Lung (tissue), 12 donors: ENCODE measurements around the gene LOXL1. TPM values are rescaled to one million over a fixed set of nuclear protein-coding genes. Genes with fewer than 3 reads are reported as not detected.

Source experiments
- ATAC-seq: fragments of 200-7000 bp; cut with Tn5 transposase; one replicate; pipeline ENCODE4 v1.9.1; 2020; ENCODE audit warnings: moderate number of reproducible peaks; ENCODE audit not compliant: insufficient read depth, low FRiP score
- DNase-seq, 3 donors: peaks; one replicate each; pipeline ENCODE4 v3.0.0-alpha.2; 2013 to 2017
- H3K27ac ChIP-seq, 2 donors: one replicate each; pipeline ENCODE4 v1.5.1; 2013; ENCODE audit warnings: mild to moderate bottlenecking in 2 of 2, moderate library complexity in 2 of 2, control low read depth in 1 of 2, inconsistent platforms in 1 of 2, low read depth in 1 of 2, low read length in 1 of 2
- H3K27me3 ChIP-seq, 3 donors: one replicate each; pipeline ENCODE4 v1.5.1; 2013; ENCODE audit warnings: low read length in 2 of 3; ENCODE audit not compliant: control insufficient read depth in 3 of 3, insufficient read depth in 3 of 3
- H3K36me3 ChIP-seq, 4 donors: one replicate each; pipeline ENCODE4 v1.5.1; 2013; ENCODE audit warnings: low read length in 4 of 4, mild to moderate bottlenecking in 1 of 4, moderate library complexity in 1 of 4; ENCODE audit not compliant: control insufficient read depth in 4 of 4, insufficient read depth in 4 of 4
- H3K4me1 ChIP-seq, 5 donors: one replicate each; pipeline ENCODE4 v1.5.1; 2013; ENCODE audit warnings: low read length in 5 of 5, mild to moderate bottlenecking in 2 of 5, moderate library complexity in 1 of 5; ENCODE audit not compliant: control insufficient read depth in 5 of 5, insufficient read depth in 5 of 5
- H3K4me3 ChIP-seq: one replicate; pipeline ENCODE4 v1.5.1; 2013; ENCODE audit warnings: mild to moderate bottlenecking, control low read depth, moderate library complexity
- H3K9ac ChIP-seq, 2 donors: one replicate each; pipeline ENCODE4 v1.5.1; 2013; ENCODE audit warnings: low read length in 2 of 2, control low read depth in 1 of 2; ENCODE audit not compliant: insufficient read depth in 1 of 2
- H3K9me3 ChIP-seq, 4 donors: one replicate each; pipeline ENCODE4 v1.5.1; 2013; ENCODE audit warnings: low read length in 3 of 4, mild to moderate bottlenecking in 1 of 4, moderate library complexity in 1 of 4; ENCODE audit not compliant: control insufficient read depth in 4 of 4, insufficient read depth in 3 of 4
- CTCF ChIP-seq: IDR thresholded peaks from 2 replicates; pipeline ENCODE4 v1.5.1; 2012; ENCODE audit warnings: mild to moderate bottlenecking; ENCODE audit errors: control extremely low read depth, extremely low read depth
- WGBS, 2 donors: extraction: QIAGEN DNeasy Blood & Tissue Kit; methylation state at CpG; one replicate each; pipeline ENCODE4 v1.1.7; 2013; 5-methylcytosine and 5-hydroxymethylcytosine counted together
- polyA plus RNA-seq, 2 donors: library from polyadenylated mRNA; stranded (reverse); fragments of 200-250 nt; gene quantifications; one replicate each; pipeline ENCODE4 v1.2.1, GENCODE V29; 2013
- total RNA-seq, 2 donors: library from RNA; depleted of rRNA in 1 of 2; stranded (reverse); fragments of >200 nt in 1 of 2; gene quantifications; one replicate each; pipeline ENCODE4 v1.2.1, GENCODE V29; 2014 to 2021
- donor health status: control.
- donor health status: control.
- donor health status: Bipolar disorder and iron deficiency.
- donor health status: healthy.
- donor health status: DM: yes; HTN: yes; CAD: no.

LOXL1 gene
- total and polyA plus RNA-seq, 4 donors: 9.4 to 25.3 (median 14.3) TPM

- DNase-seq: no peak
- Histone ChIP-seq H3K36me3 (no peaks in the 10 kb centered on the region), H3K27ac (no peak overlapping the region), H3K27me3 (peaks cover 0 to 6% (median 0%) of the 10 kb centered on the region in 3 donors), H3K4me1 (no peaks in the 10 kb centered on the region), H3K4me3 (no peak overlapping the region), H3K9ac (no peak overlapping the region), H3K9me3 (peaks cover 0 to 1% (median 0%) of the 10 kb centered on the region in 4 donors)
- 77 to 83% methylated on average over 12 of the region's 12 CpGs for WGBS, 2 donors
- ATAC-seq: no peak
- no peak for TF ChIP-seq CTCF
Observed at GRCh38 chr15:73881579-73882320, 44.5 kb upstream of the LOXL1 start.

- DNase-seq (no peak), ATAC-seq (no peak)
- no peaks in the 10 kb centered on the region for H3K36me3 ChIP-seq
Observed at GRCh38 chr15:73882761-73883419, 43.4 kb upstream of the LOXL1 start.

GRCh38 chr15:73884159-73884558, 42.1 kb upstream of the LOXL1 start:
- no peak overlapping the region for H3K27ac ChIP-seq
- TF ChIP-seq CTCF: no peak
- no peak overlapping the region for H3K4me3 ChIP-seq
- H3K27me3 ChIP-seq: peaks cover 0 to 6% (median 0%) of the 10 kb centered on the region in 3 donors
- H3K36me3 ChIP-seq: no peaks in the 10 kb centered on the region
- no peaks in the 10 kb centered on the region for H3K4me1 ChIP-seq
- WGBS, 2 donors: 71 to 84% methylated on average over 3 of the region's 3 CpGs
- ATAC-seq (no peak), DNase-seq (no peak)
- peaks cover 0 to 4% (median 0%) of the 10 kb centered on the region in 4 donors for H3K9me3 ChIP-seq
- no peak overlapping the region for H3K9ac ChIP-seq

More at GRCh38 chr15:73882761-73883419, 43.4 kb upstream of the LOXL1 start:
- H3K9me3 ChIP-seq: peaks cover 0 to 1% (median 0%) of the 10 kb centered on the region in 4 donors
- 82 to 87% methylated on average over 10 of the region's 10 CpGs for WGBS, 2 donors
- peaks cover 0 to 6% (median 0%) of the 10 kb centered on the region in 3 donors for H3K27me3 ChIP-seq
- H3K27ac ChIP-seq: no peak overlapping the region
- H3K4me1 ChIP-seq: no peaks in the 10 kb centered on the region
- H3K4me3 ChIP-seq: no peak overlapping the region
- no peak overlapping the region for H3K9ac ChIP-seq
- no peak for TF ChIP-seq CTCF
